GM19372 (cell line): ENCODE results near the gene CCDC70.

Experiments used
- ATAC-seq: cut with Tn5 transposase; IDR thresholded peaks from one replicate; pipeline ENCODE4 v1.9.1; 2021; ENCODE audit warnings: mild to moderate bottlenecking, low read depth, moderate library complexity; ENCODE audit not compliant: unreplicated experiment

The CCDC70 gene

GRCh38 chr13:51828730-51829567 lies 32.8 kb upstream of the CCDC70 start:
- ATAC-seq: no peak

- ATAC-seq: no peak
These were observed 32.2 kb upstream of the CCDC70 start for GRCh38 chr13:51829568-51829899.

- no peak for ATAC-seq
These were observed 30.2 kb upstream of the CCDC70 start for GRCh38 chr13:51831519-51831918.

- ATAC-seq: no peak
These were observed 29.2 kb upstream of the CCDC70 start for GRCh38 chr13:51832471-51833152.

- no peak for ATAC-seq
These were observed 27.8 kb upstream of the CCDC70 start for GRCh38 chr13:51833980-51834379.

GRCh38 chr13:51834581-51835171 lies 27.1 kb upstream of the CCDC70 start:
- no peak for ATAC-seq

- ATAC-seq: no peak
These were observed 24.8 kb upstream of the CCDC70 start for GRCh38 chr13:51837016-51837415.

GRCh38 chr13:51838240-51838846 lies 23.4 kb upstream of the CCDC70 start:
- ATAC-seq: no peak

- ATAC-seq: no peak
These were observed 21.8 kb upstream of the CCDC70 start for GRCh38 chr13:51839711-51840540.

GRCh38 chr13:51840917-51841316 lies 20.9 kb upstream of the CCDC70 start:
- no peak for ATAC-seq

- no peak for ATAC-seq
These were observed 20.0 kb upstream of the CCDC70 start for GRCh38 chr13:51841732-51842131.

GRCh38 chr13:51843529-51843928 lies 18.2 kb upstream of the CCDC70 start:
- no peak for ATAC-seq

GRCh38 chr13:51844862-51845573 lies 16.8 kb upstream of the CCDC70 start, which contains the start of gene TMEM272:
TMEM272 (minus strand) TSS chr13:51845177; CDS start chr13:51838530, 6,647 bp downstream.
- ATAC-seq: peak; percentile 54

- ATAC-seq: no peak
These were observed 16.0 kb upstream of the CCDC70 start for GRCh38 chr13:51845574-51846318.

GRCh38 chr13:51846756-51847155 lies 15.0 kb upstream of the CCDC70 start:
- no peak for ATAC-seq

- ATAC-seq: no peak
These were observed 13.1 kb upstream of the CCDC70 start for GRCh38 chr13:51848674-51849073.

- no peak for ATAC-seq
These were observed 12.3 kb upstream of the CCDC70 start for GRCh38 chr13:51849145-51850101.
